SU-DHL-6 (cell line): ENCODE data around the gene UBAC2.

Experiments used
- H2AFZ ChIP-seq: fragments of 200-600 bp; sonication (generic); 2 replicates; pipeline ENCODE4 v1.6.1; 2014; ENCODE audit warnings: low read depth, mild to moderate bottlenecking, moderate library complexity, mixed read lengths, antibody characterized with exemption, low read length; ENCODE audit not compliant: severe bottlenecking
- H3F3A ChIP-seq: fragments of 200-600 bp; shearing (Covaris generic); 2 replicates; pipeline ENCODE4 v1.6.0; 2016; ENCODE audit warnings: antibody characterized with exemption, mild to moderate bottlenecking; ENCODE audit not compliant: insufficient read depth
- H3K27ac ChIP-seq: fragments of 200-600 bp; sonication (generic); 2 replicates; pipeline ENCODE4 v1.5.1; 2016; ENCODE audit warnings: low read depth, mild to moderate bottlenecking, low read length, moderate library complexity, mixed read lengths
- H3K27me3 ChIP-seq: fragments of 200-600 bp; sonication (generic), shearing (Covaris generic); 2 replicates; pipeline ENCODE4 v1.6.0; 2014; ENCODE audit warnings: mild to moderate bottlenecking, low read length
- H3K36me3 ChIP-seq: fragments of 200-600 bp; sonication (generic); 2 replicates; pipeline ENCODE4 v1.6.1; 2014; ENCODE audit warnings: mild to moderate bottlenecking, low read length, mixed read lengths
- H3K4me2 ChIP-seq: fragments of 300-600, 200-600 bp; shearing (Covaris generic), sonication (generic); 2 replicates; pipeline ENCODE4 v1.6.0; 2014; ENCODE audit warnings: low read length, low read depth, mild to moderate bottlenecking; ENCODE audit not compliant: poor library complexity, severe bottlenecking
- H3K4me3 ChIP-seq: fragments of 200-600 bp; sonication (generic); 2 replicates; pipeline ENCODE4 v1.5.1; 2014; ENCODE audit warnings: antibody characterized with exemption, low read length, mild to moderate bottlenecking, mixed read lengths; ENCODE audit not compliant: insufficient read depth, poor library complexity, severe bottlenecking
- H3K79me2 ChIP-seq: fragments of 200-600 bp; sonication (generic); 2 replicates; pipeline ENCODE4 v1.6.1; 2014; ENCODE audit warnings: mild to moderate bottlenecking, low read length, moderate library complexity; ENCODE audit not compliant: insufficient read depth
- H3K9ac ChIP-seq: fragments of 200-600 bp; sonication (generic); 2 replicates; pipeline ENCODE4 v1.7.0; 2014; ENCODE audit warnings: mild to moderate bottlenecking, low read length
- H3K9me2 ChIP-seq: fragments of 200-600 bp; sonication (generic); replicated peaks from 2 replicates; pipeline ENCODE4 v1.6.1; 2014; ENCODE audit warnings: low read length; ENCODE audit not compliant: insufficient read depth
- H3K9me3 ChIP-seq: fragments of 200-600 bp; sonication (generic); 2 replicates; pipeline ENCODE4 v1.6.1; 2014; ENCODE audit warnings: low read length, mixed read lengths; ENCODE audit not compliant: insufficient read depth
- H4K20me1 ChIP-seq: fragments of 200-600 bp; sonication (generic); 2 replicates; pipeline ENCODE4 v1.6.1; 2014; ENCODE audit warnings: low read depth, mild to moderate bottlenecking, antibody characterized with exemption, low read length, moderate library complexity, mixed read lengths
- EZH2phosphoT487 ChIP-seq: fragments of 200-600 bp; sonication (generic), shearing (Covaris generic); conservative IDR thresholded peaks from 2 replicates; pipeline ENCODE4 v1.6.1; 2018; ENCODE audit warnings: mild to moderate bottlenecking, antibody characterized with exemption, low read length, moderate library complexity, mixed read lengths
- TF ChIP-seq, protein P1 (sequence below): fragments of 200-600 bp; sonication (generic); IDR thresholded peaks from one replicate; pipeline ENCODE4 v1.5.1; 2017; ENCODE audit warnings: antibody characterized with exemption, mild to moderate bottlenecking, low read length, moderate library complexity; ENCODE audit not compliant: insufficient read depth, poor library complexity, severe bottlenecking

Gene UBAC2

DNA sequence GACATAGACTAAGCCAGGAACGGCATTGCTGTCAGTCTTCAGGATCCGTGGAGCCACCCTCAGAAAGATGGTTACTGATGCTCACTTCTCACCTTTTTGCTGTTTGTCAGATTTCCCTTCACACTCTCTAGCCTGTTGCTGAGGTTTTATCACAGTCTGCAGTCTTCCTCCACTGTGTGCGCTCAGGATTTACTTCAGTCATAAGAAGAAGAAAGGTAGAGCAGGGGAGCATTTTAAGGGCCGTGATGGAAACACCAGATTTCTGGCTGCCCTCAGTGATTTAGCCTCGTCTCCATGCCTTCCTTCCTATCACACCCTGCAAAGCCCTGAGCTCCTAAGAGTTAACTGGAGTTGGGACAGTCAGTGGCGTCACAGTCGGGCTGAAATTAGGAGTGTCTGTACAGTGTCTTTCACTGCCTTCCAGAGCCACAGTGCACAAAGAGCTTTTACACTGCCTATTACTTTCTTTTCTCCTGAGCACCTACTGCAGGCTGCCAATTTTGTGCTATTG is 166.5 kb downstream of the UBAC2 start:
- H3F3A ChIP-seq = no peaks in the 10 kb centered on the region
- H3K36me3 ChIP-seq = no peaks in the 10 kb centered on the region; the same call in 1 of the 2 replicates
- H3K9me2 ChIP-seq = no peaks in the 10 kb centered on the region
- H3K9me3 ChIP-seq = no peaks in the 10 kb centered on the region
- no peak overlapping the region for H3K4me3 ChIP-seq
- peaks cover 9% of the 10 kb centered on the region; the same call in 1 of the 2 replicates for H4K20me1 ChIP-seq
- no peak overlapping the region for H3K27ac ChIP-seq
- H3K4me2 ChIP-seq = no peak overlapping the region
- no peak overlapping the region for H2AFZ ChIP-seq
- H3K9ac ChIP-seq = no peak overlapping the region
- H3K79me2 ChIP-seq = no peaks in the 10 kb centered on the region
- TF ChIP-seq, protein P1, sequence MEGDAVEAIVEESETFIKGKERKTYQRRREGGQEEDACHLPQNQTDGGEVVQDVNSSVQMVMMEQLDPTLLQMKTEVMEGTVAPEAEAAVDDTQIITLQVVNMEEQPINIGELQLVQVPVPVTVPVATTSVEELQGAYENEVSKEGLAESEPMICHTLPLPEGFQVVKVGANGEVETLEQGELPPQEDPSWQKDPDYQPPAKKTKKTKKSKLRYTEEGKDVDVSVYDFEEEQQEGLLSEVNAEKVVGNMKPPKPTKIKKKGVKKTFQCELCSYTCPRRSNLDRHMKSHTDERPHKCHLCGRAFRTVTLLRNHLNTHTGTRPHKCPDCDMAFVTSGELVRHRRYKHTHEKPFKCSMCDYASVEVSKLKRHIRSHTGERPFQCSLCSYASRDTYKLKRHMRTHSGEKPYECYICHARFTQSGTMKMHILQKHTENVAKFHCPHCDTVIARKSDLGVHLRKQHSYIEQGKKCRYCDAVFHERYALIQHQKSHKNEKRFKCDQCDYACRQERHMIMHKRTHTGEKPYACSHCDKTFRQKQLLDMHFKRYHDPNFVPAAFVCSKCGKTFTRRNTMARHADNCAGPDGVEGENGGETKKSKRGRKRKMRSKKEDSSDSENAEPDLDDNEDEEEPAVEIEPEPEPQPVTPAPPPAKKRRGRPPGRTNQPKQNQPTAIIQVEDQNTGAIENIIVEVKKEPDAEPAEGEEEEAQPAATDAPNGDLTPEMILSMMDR = no peak
- TF ChIP-seq EZH2phosphoT487 = no peak
- no peaks in the 10 kb centered on the region for H3K27me3 ChIP-seq

DNA sequence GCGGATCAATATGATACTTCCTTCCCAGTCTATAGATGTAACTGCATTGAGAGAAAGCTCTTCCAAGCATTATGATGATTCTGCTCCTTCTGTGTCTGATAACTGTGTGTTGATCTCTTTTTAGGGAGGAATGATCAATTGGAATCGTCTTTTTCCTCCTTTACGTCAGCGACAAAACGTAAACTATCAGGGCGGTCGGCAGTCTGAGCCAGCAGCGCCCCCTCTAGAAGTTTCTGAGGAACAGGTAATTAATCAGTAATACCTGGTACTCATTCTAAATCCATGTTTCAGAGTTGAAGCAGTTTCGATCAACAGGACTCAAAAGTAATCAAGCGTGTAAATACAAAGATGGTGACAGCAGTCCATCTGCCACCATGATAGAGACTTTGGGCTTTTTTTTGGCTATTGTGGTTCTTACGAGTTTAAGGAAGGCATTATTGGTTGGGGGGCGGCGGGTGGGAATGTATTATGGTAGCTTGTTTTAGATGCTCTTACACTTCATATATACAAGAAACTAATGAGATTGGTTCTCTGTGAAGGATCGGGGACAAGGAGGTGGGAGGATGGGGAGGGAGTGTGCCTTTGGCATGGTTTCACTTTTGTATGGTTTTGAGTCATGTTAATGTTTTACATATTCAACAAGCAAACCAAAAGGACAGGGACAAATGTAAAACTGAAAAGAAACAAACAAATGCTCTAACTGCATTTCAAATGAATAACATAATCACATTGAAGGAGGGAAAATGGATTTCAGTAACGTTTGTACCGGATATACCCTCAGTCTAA is 167.2 kb downstream of the UBAC2 start:
- Histone ChIP-seq H3K36me3 (no peaks in the 10 kb centered on the region; the same call in 1 of the 2 replicates), H3K9me3 (no peaks in the 10 kb centered on the region), H4K20me1 (peaks cover 9% of the 10 kb centered on the region; the same call in 1 of the 2 replicates), H3K79me2 (no peaks in the 10 kb centered on the region), H3K9me2 (no peaks in the 10 kb centered on the region), H2AFZ (no peak overlapping the region), H3F3A (no peaks in the 10 kb centered on the region), H3K4me3 (no peak overlapping the region), H3K9ac (no peak overlapping the region), H3K27me3 (no peaks in the 10 kb centered on the region), H3K27ac (no peak overlapping the region), H3K4me2 (no peak overlapping the region)
- no peak for TF ChIP-seq EZH2phosphoT487
- TF ChIP-seq, protein P1 = no peak

GRCh38 chr13:99370481-99371275 is 170.0 kb downstream of the UBAC2 start:
- Histone ChIP-seq H3F3A (no peaks in the 10 kb centered on the region), H3K36me3 (no peaks in the 10 kb centered on the region; the same call in 1 of the 2 replicates), H4K20me1 (0 out of 2 replicates have a peak, but pooled peaks cover 2% of the 10 kb centered on the region), H3K27me3 (no peaks in the 10 kb centered on the region), H3K4me2 (no peak overlapping the region), H3K79me2 (no peaks in the 10 kb centered on the region), H3K9ac (no peak overlapping the region), H3K9me3 (no peaks in the 10 kb centered on the region), H3K4me3 (no peak overlapping the region), H2AFZ (no peak overlapping the region), H3K9me2 (no peaks in the 10 kb centered on the region), H3K27ac (no peak overlapping the region)
- TF ChIP-seq, protein P1 = no peak
- no peak for TF ChIP-seq EZH2phosphoT487
